Activated naive CD4-positive, alpha-beta T cell treated with anti-CD3 and anti-CD28 coated beads for 36 hours (primary cell): ENCODE data around the gene SMARCD3. TPM values are rescaled to one million over a fixed set of nuclear protein-coding genes. Genes with fewer than 3 reads are reported as not detected.

Experiments
- CTCF ChIA-PET: fragments of 350-600 bp; sonication (Branson Sonifier 250); formaldehyde crosslinking; loops from one replicate; lab custom pipeline; 2021; ENCODE audit warnings: antibody characterized with exemption; lab: Charles Lee
- DNase-seq: peaks from one replicate; pipeline ENCODE4 v3.0.0-alpha.2; 2020
- H3K27ac Mint-ChIP-seq: one replicate; pipeline ENCODE4 v1.8.0; 2021; ENCODE audit warnings: mild to moderate bottlenecking, mixed read lengths
- H3K27me3 Mint-ChIP-seq: one replicate; pipeline ENCODE4 v1.8.0; 2021; ENCODE audit warnings: low read depth, mixed read lengths
- H3K36me3 Mint-ChIP-seq: one replicate; pipeline ENCODE4 v1.8.0; 2021; ENCODE audit warnings: low read depth, mixed read lengths
- H3K4me1 Mint-ChIP-seq: one replicate; pipeline ENCODE4 v1.8.0; 2021; ENCODE audit warnings: low read depth, mixed read lengths
- H3K4me3 Mint-ChIP-seq: one replicate; pipeline ENCODE4 v1.8.0; 2021; ENCODE audit warnings: mild to moderate bottlenecking, moderate library complexity, mixed read lengths
- H3K9me3 Mint-ChIP-seq: one replicate; pipeline ENCODE4 v1.8.0; 2021; ENCODE audit warnings: mixed read lengths
- intact Hi-C: fragments of 100-400 bp; cut with micrococcal nuclease; formaldehyde crosslinking; loops from one replicate; pipeline ENCODE4 v1.15.1; 2023
- total RNA-seq, 2 experiments: library from RNA; stranded (reverse); gene quantifications; one replicate each; pipeline ENCODE4 v1.2.3, GENCODE V29; 2021

SMARCD3 gene
- total RNA-seq, 2 experiments from 2014 or later: 4.5 to 5.8 TPM

GRCh38 chr7:151278949-151279348 lies 30.5 kb upstream of the SMARCD3 start:
- no peaks in the 10 kb centered on the region for H3K27me3 Mint-ChIP-seq
- no peak for DNase-seq
- peaks cover 11% of the 10 kb centered on the region for H3K4me1 Mint-ChIP-seq
- H3K27ac Mint-ChIP-seq: no peak overlapping the region
- intact Hi-C loops: no loop called here
- no peaks in the 10 kb centered on the region for H3K9me3 Mint-ChIP-seq
- CTCF ChIA-PET: interaction anchor here (1.3 kb wide), 1 partner anchor 168 kb away, joined by 3 read pairs; no protein-coding TSS in a partner anchor
- no peaks in the 10 kb centered on the region for H3K36me3 Mint-ChIP-seq
- H3K4me3 Mint-ChIP-seq: no peak overlapping the region

DNA sequence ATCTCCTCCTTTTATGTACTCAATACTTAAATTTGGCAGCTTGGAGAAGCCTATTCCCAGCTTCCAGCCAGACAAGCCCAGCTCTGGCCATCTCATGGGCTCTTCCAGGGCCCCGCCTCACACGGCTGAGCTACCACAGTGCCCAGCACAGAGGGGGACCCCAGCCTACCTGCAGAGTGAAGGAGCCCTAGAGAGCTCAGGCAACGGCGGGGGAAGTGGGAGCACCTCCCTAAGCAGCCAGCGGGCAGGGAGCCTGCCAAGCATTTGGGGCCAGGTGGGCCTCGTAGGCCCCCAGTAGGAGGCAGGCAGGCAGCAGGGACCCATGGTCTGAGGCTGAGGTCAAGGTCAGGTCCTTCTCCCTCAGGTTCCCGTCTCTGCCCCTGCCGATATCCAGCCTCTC lies 29.1 kb upstream of the SMARCD3 start:
- no peak for DNase-seq
- Mint-ChIP-seq H3K27me3 (no peaks in the 10 kb centered on the region), H3K4me1 (peaks cover 11% of the 10 kb centered on the region), H3K9me3 (no peaks in the 10 kb centered on the region), H3K27ac (no peak overlapping the region), H3K36me3 (no peaks in the 10 kb centered on the region), H3K4me3 (peak overlapping the region; percentile 61)
- intact Hi-C loops: loop anchor here (2.0 kb wide), 3 partner anchors 33 to 73 kb away; partner anchors contain the start of gene ABCF2
- CTCF ChIA-PET: interaction anchor here (0.5 to 1.3 kb wide), 2 partner anchors 29 to 166 kb away, joined by 3 read pairs; partner anchors contain the start of gene SMARCD3

GRCh38 chr7:151276666-151277590 lies 28.4 kb upstream of the SMARCD3 start:
- H3K4me3 Mint-ChIP-seq: peak overlapping the region; percentile 61
- no peaks in the 10 kb centered on the region for H3K9me3 Mint-ChIP-seq
- CTCF ChIA-PET: interaction anchor here (0.5 kb wide), 1 partner anchor 29 kb away, joined by 3 read pairs; the partner anchor contains the start of gene SMARCD3
- no peak overlapping the region for H3K27ac Mint-ChIP-seq
- DNase-seq: peak; percentile 74
- peaks cover 17% of the 10 kb centered on the region for H3K4me1 Mint-ChIP-seq
- intact Hi-C loops: loop anchor here (2.0 kb wide), 3 partner anchors 32 to 74 kb away; partner anchors contain the start of gene ABCF2
- no peaks in the 10 kb centered on the region for H3K27me3 Mint-ChIP-seq
- H3K36me3 Mint-ChIP-seq: no peaks in the 10 kb centered on the region

GRCh38 chr7:151275813-151276577 lies 27.5 kb upstream of the SMARCD3 start:
- Mint-ChIP-seq H3K27ac (no peak overlapping the region), H3K9me3 (no peaks in the 10 kb centered on the region), H3K4me1 (peaks cover 20% of the 10 kb centered on the region), H3K4me3 (peak overlapping the region; percentile 53), H3K27me3 (no peaks in the 10 kb centered on the region), H3K36me3 (no peaks in the 10 kb centered on the region)
- CTCF ChIA-PET: interaction anchor here (0.9 kb wide), 1 partner anchor 35 kb away, joined by 3 read pairs; no protein-coding TSS in a partner anchor
- peak; percentile 13 for DNase-seq
- intact Hi-C loops: loop anchor here (2.0 kb wide), 3 partner anchors 31 to 75 kb away; partner anchors contain the start of gene ABCF2

GRCh38 chr7:151274936-151275812 lies 26.7 kb upstream of the SMARCD3 start:
- Mint-ChIP-seq H3K4me1 (peaks cover 20% of the 10 kb centered on the region), H3K9me3 (no peaks in the 10 kb centered on the region), H3K27ac (no peak overlapping the region), H3K4me3 (no peak overlapping the region), H3K36me3 (no peaks in the 10 kb centered on the region), H3K27me3 (no peaks in the 10 kb centered on the region)
- CTCF ChIA-PET: interaction anchor here (0.6 to 0.9 kb wide), 2 partner anchors 36 to 314 kb away, joined by 3 to 4 read pairs; no protein-coding TSS in a partner anchor
- intact Hi-C loops: no loop called here
- DNase-seq: no peak

DNA sequence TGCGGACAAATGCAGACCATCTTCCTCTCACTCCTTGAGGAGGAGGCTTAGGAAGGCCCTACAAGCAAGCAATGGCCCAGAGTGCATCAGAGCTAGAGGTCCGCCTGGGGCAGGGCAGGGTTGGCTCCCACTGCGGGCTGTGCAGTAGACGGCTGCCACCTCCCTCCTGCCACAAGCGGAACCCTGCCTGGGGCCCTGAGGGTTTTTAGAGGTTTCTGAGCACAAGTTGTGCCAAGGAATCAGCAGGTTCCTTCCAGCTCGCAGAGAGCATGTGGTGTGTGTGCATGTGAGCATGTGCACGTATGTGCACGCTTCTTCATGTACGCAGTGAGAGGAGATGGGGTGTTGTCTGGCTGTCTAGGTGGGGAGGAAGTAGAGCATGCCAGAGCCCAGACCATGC lies 25.9 kb upstream of the SMARCD3 start:
- no peak for DNase-seq
- intact Hi-C loops: no loop called here
- Mint-ChIP-seq H3K4me1 (peaks cover 20% of the 10 kb centered on the region), H3K27ac (no peak overlapping the region), H3K36me3 (no peaks in the 10 kb centered on the region), H3K27me3 (no peaks in the 10 kb centered on the region), H3K4me3 (no peak overlapping the region), H3K9me3 (no peaks in the 10 kb centered on the region)
- CTCF ChIA-PET: no interaction called here

DNA sequence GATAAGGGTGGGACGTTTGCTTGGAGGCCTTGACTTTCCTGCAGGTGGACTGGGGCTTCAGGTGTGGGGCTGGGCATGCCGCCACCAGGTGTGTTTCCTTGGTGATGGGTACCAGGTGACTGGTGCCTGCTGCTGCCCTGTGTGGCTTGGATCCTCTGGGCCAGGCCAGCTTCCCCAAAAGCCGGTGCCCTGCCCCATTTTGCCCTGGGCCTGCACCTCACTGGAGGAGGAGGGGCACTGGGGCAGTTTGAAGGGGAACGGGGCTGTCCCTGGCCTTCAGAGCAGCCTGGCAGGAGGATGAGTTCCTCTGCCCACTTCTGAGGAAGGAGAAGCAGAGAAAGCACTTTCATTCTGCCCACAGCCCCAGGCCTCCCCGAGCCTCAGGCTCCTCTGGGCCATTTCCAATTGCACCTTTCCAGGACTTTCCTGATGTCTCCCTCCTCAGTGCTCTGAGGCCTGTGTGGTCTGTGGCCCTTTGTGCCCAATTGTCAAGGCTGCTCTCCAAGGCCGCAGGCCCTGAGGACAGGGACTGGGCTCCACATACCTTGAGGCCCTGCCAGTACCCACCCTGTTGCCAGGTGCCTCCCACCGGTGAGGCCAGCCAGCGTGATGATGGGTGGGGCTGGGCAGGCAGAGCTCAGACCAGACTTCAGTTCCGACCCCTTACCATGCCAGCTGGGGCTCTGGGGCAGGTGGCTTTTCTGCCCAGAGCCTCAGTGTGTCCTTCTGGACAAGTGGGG lies 25.3 kb upstream of the SMARCD3 start:
- Mint-ChIP-seq H3K27ac (no peak overlapping the region), H3K36me3 (no peaks in the 10 kb centered on the region), H3K9me3 (no peaks in the 10 kb centered on the region), H3K4me3 (no peak overlapping the region), H3K4me1 (peaks cover 20% of the 10 kb centered on the region), H3K27me3 (no peaks in the 10 kb centered on the region)
- no peak for DNase-seq
- intact Hi-C loops: no loop called here
- CTCF ChIA-PET: no interaction called here

DNA sequence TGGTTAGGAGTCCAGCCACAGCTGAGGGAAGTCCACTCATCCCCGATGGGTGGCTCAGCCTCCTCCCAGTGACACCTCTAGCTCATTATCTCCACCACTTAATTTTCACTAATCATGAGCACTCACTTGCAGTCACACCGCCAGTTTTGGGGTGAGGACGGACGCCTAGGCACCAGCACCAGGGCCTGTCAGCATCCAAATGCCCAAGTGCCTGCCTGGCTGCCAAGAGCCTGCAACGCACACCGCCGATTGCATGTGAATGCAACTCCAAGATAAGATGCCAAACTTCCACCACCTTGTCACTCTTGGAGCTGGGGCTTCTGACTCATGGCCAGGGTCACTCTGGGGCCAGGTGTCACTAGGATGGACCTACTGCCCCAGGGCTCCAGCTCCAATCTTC lies 24.4 kb upstream of the SMARCD3 start:
- Mint-ChIP-seq H3K4me1 (peaks cover 20% of the 10 kb centered on the region), H3K4me3 (no peak overlapping the region)

DNA sequence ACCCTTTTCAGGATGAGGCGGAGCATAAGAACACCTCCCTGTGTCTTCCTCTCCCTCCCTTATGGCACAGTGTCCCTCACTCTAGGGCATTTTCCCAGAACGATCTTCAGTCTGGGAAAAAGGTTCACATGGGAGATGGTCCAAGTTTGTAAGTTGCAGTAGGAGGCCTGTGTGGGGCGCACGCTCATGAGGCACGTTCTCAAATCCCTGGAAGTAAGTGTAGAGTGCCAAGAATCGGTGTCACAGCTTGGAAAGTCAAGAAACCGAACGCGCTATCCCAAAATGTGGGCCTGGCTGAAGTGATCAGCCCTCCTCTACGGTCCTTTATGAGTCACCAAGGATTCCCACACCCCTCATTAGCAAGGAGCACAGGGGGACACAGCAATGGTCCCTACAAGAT lies 23.9 kb upstream of the SMARCD3 start:
- intact Hi-C loops: no loop called here
- DNase-seq: no peak
- CTCF ChIA-PET: no interaction called here
- H3K36me3 Mint-ChIP-seq: no peaks in the 10 kb centered on the region
- H3K27me3 Mint-ChIP-seq: no peaks in the 10 kb centered on the region
- H3K27ac Mint-ChIP-seq: no peak overlapping the region
- no peaks in the 10 kb centered on the region for H3K9me3 Mint-ChIP-seq
- H3K4me1 Mint-ChIP-seq: peaks cover 18% of the 10 kb centered on the region
- H3K4me3 Mint-ChIP-seq: no peak overlapping the region

More for the DNA sequence above, 24.4 kb upstream of the SMARCD3 start:
- Mint-ChIP-seq H3K36me3 (no peaks in the 10 kb centered on the region), H3K9me3 (no peaks in the 10 kb centered on the region), H3K27me3 (no peaks in the 10 kb centered on the region), H3K27ac (no peak overlapping the region)
- CTCF ChIA-PET: no interaction called here
- intact Hi-C loops: no loop called here
- DNase-seq: no peak

- Mint-ChIP-seq H3K36me3 (no peaks in the 10 kb centered on the region), H3K4me3 (no peak overlapping the region), H3K4me1 (peaks cover 14% of the 10 kb centered on the region), H3K27ac (no peak overlapping the region), H3K27me3 (no peaks in the 10 kb centered on the region), H3K9me3 (no peaks in the 10 kb centered on the region)
- CTCF ChIA-PET: interaction anchor here (1.6 kb wide), 1 partner anchor 14 kb away, joined by 4 read pairs; no protein-coding TSS in a partner anchor
- no peak for DNase-seq
- intact Hi-C loops: loop anchor here (1.0 kb wide), 1 partner anchor 31 kb away; no protein-coding TSS in a partner anchor
Observed at GRCh38 chr7:151271699-151272355, 23.3 kb upstream of the SMARCD3 start.
